ENCODE results near the gene RFC5. TPM values are rescaled to one million over a fixed set of nuclear protein-coding genes. Genes with fewer than 3 reads are reported as not detected.

RFC5 gene
- polyA plus RNA-seq, 3 donors = 6.6 to 8.0 (median 7.5) TPM

- Histone ChIP-seq H3K27me3 (ENCODE audit: control insufficient read depth in 2 of 2, insufficient read depth in 2 of 2, low read length in 2 of 2) (no peaks in the 10 kb centered on the region), H2AFZ (ENCODE audit: insufficient read depth, low read depth, low read length, poor library complexity, severe bottlenecking) (no peak overlapping the region), H3K27ac (ENCODE audit: low read depth in 1 of 2, low read length in 2 of 2) (no peak overlapping the region), H3K9me3 (replicated peaks in 1 of 2; ENCODE audit: control insufficient read depth in 1 of 2, insufficient read depth in 1 of 2, low read length in 2 of 2) (no peaks in the 10 kb centered on the region), H3K4me1 (ENCODE audit: control insufficient read depth in 1 of 2, insufficient read depth in 2 of 2, low read length in 2 of 2) (no peaks in the 10 kb centered on the region), H3K9ac (ENCODE audit: insufficient read depth, low read length, poor library complexity, severe bottlenecking) (no peak overlapping the region), H3K36me3 (replicated peaks in 1 of 2; ENCODE audit: control insufficient read depth in 1 of 2, insufficient read depth in 2 of 2, low read length in 2 of 2) (peaks cover 40 to 93% of the 10 kb centered on the region in 2 donors), H3K4me3 (replicated peaks in 1 of 3; ENCODE audit: low read depth in 2 of 3, low read length in 3 of 3) (no peak overlapping the region), H3K79me2 (ENCODE audit: insufficient read depth, low read length) (no peaks in the 10 kb centered on the region), H4K20me1 (ENCODE audit: insufficient read depth, low read length) (peaks cover 5% of the 10 kb centered on the region), H3K4me2 (replicated peaks; ENCODE audit: extremely low read depth, low read length, poor library complexity, severe bottlenecking) (no peak overlapping the region)
- no peak for DNase-seq
- WGBS (ENCODE audit: insufficient coverage) = 100% methylated on average over 1 of the region's 2 CpGs
- Mint-ChIP-seq H3K4me1 (no peaks in the 10 kb centered on the region), H3K36me3 (peaks cover 63 to 88% of the 10 kb centered on the region in 2 donors), H3K4me3 (no peak overlapping the region), H3K9me3 (peaks cover 0 to 3% (median 0%) of the 10 kb centered on the region in 7 donors), H3K27ac (no peak overlapping the region), H3K27me3 (ENCODE audit: low read depth in 3 of 3) (no peaks in the 10 kb centered on the region)
- TF ChIP-seq, protein P1, sequence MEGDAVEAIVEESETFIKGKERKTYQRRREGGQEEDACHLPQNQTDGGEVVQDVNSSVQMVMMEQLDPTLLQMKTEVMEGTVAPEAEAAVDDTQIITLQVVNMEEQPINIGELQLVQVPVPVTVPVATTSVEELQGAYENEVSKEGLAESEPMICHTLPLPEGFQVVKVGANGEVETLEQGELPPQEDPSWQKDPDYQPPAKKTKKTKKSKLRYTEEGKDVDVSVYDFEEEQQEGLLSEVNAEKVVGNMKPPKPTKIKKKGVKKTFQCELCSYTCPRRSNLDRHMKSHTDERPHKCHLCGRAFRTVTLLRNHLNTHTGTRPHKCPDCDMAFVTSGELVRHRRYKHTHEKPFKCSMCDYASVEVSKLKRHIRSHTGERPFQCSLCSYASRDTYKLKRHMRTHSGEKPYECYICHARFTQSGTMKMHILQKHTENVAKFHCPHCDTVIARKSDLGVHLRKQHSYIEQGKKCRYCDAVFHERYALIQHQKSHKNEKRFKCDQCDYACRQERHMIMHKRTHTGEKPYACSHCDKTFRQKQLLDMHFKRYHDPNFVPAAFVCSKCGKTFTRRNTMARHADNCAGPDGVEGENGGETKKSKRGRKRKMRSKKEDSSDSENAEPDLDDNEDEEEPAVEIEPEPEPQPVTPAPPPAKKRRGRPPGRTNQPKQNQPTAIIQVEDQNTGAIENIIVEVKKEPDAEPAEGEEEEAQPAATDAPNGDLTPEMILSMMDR (IDR thresholded peaks at IDR 0.05) = no peak
- intact Hi-C loops (cut with micrococcal nuclease) = no loop called here
Observed at GRCh38 chr12:118044075-118044474, 27.6 kb downstream of the RFC5 start.

GRCh38 chr12:118044577-118044976 is 28.1 kb downstream of the RFC5 start:
- peaks cover 0 to 3% (median 0%) of the 10 kb centered on the region in 7 donors for H3K9me3 Mint-ChIP-seq
- no peak overlapping the region for H3K27ac Mint-ChIP-seq
- intact Hi-C loops (cut with micrococcal nuclease) = no loop called here
- Histone ChIP-seq H3K9me3 (replicated peaks in 1 of 2; ENCODE audit: control insufficient read depth in 1 of 2, insufficient read depth in 1 of 2, low read length in 2 of 2) (no peaks in the 10 kb centered on the region), H3K4me1 (ENCODE audit: control insufficient read depth in 1 of 2, insufficient read depth in 2 of 2, low read length in 2 of 2) (no peaks in the 10 kb centered on the region), H3K27me3 (ENCODE audit: control insufficient read depth in 2 of 2, insufficient read depth in 2 of 2, low read length in 2 of 2) (no peaks in the 10 kb centered on the region), H3K27ac (ENCODE audit: low read depth in 1 of 2, low read length in 2 of 2) (no peak overlapping the region), H3K79me2 (ENCODE audit: insufficient read depth, low read length) (no peaks in the 10 kb centered on the region), H3K9ac (ENCODE audit: insufficient read depth, low read length, poor library complexity, severe bottlenecking) (no peak overlapping the region), H4K20me1 (ENCODE audit: insufficient read depth, low read length) (peaks cover 5% of the 10 kb centered on the region), H2AFZ (ENCODE audit: insufficient read depth, low read depth, low read length, poor library complexity, severe bottlenecking) (no peak overlapping the region), H3K36me3 (replicated peaks in 1 of 2; ENCODE audit: control insufficient read depth in 1 of 2, insufficient read depth in 2 of 2, low read length in 2 of 2) (peaks cover 42 to 93% of the 10 kb centered on the region in 2 donors), H3K4me2 (replicated peaks; ENCODE audit: extremely low read depth, low read length, poor library complexity, severe bottlenecking) (no peak overlapping the region), H3K4me3 (replicated peaks in 1 of 3; ENCODE audit: low read depth in 2 of 3, low read length in 3 of 3) (no peak overlapping the region)
- no peak overlapping the region for H3K4me3 Mint-ChIP-seq
- peaks cover 64 to 88% of the 10 kb centered on the region in 2 donors for H3K36me3 Mint-ChIP-seq
- TF ChIP-seq, protein P1 (IDR thresholded peaks at IDR 0.05) = no peak
- WGBS (ENCODE audit: insufficient coverage) = 98% methylated on average over 4 of the region's 8 CpGs
- H3K4me1 Mint-ChIP-seq = no peaks in the 10 kb centered on the region
- no peaks in the 10 kb centered on the region for H3K27me3 Mint-ChIP-seq (ENCODE audit: low read depth in 3 of 3)
- no peak for DNase-seq

All from CD14-positive monocyte (primary cell).